NCI-H2196 treated with DMSO at 0.1 percent for 48 hours (cell line): ENCODE results near the gene CNIH3.

Source experiments
- DNase-seq: peaks from one replicate; lab custom pipeline; 2025; ENCODE audit not compliant: unreplicated experiment; lab: John Stamatoyannopoulos, UW

The CNIH3 gene

GRCh38 chr1:224613486-224613885 is 2.6 kb upstream of the CNIH3 start:
- DNase-seq = no peak

GRCh38 chr1:224616756-224617409 is 766 bp downstream of the CNIH3 start:
- DNase-seq = no peak

GRCh38 chr1:224617410-224618355 is 1.6 kb downstream of the CNIH3 start:
- no peak for DNase-seq

GRCh38 chr1:224619209-224619608 is 3.1 kb downstream of the CNIH3 start:
- no peak for DNase-seq

GRCh38 chr1:224620105-224620504 is 4.0 kb downstream of the CNIH3 start:
- DNase-seq = no peak

- DNase-seq = no peak
Observed at GRCh38 chr1:224621813-224622682, 5.9 kb downstream of the CNIH3 start.

- no peak for DNase-seq
Observed at GRCh38 chr1:224622831-224623230, 6.7 kb downstream of the CNIH3 start.

- no peak for DNase-seq
Observed at GRCh38 chr1:224623310-224623714, 7.2 kb downstream of the CNIH3 start.

- DNase-seq = peak; percentile 69
Observed at GRCh38 chr1:224623743-224624333, 7.7 kb downstream of the CNIH3 start.

GRCh38 chr1:224624432-224624831 is 8.3 kb downstream of the CNIH3 start:
- no peak for DNase-seq

GRCh38 chr1:224626042-224626441 is 9.9 kb downstream of the CNIH3 start:
- no peak for DNase-seq

- no peak for DNase-seq
Observed at GRCh38 chr1:224629965-224630364, 13.8 kb downstream of the CNIH3 start.

GRCh38 chr1:224631462-224632115 is 15.5 kb downstream of the CNIH3 start:
- DNase-seq = no peak

- DNase-seq = no peak
Observed at GRCh38 chr1:224632381-224632871, 16.3 kb downstream of the CNIH3 start.

GRCh38 chr1:224632921-224633321 is 16.8 kb downstream of the CNIH3 start:
- DNase-seq = no peak

- no peak for DNase-seq
Observed at GRCh38 chr1:224635356-224635755, 19.2 kb downstream of the CNIH3 start.

GRCh38 chr1:224637515-224637914 is 21.4 kb downstream of the CNIH3 start:
- no peak for DNase-seq

GRCh38 chr1:224637936-224638335 is 21.8 kb downstream of the CNIH3 start:
- DNase-seq = no peak

- no peak for DNase-seq
Observed at GRCh38 chr1:224639426-224639975, 23.4 kb downstream of the CNIH3 start.

- no peak for DNase-seq
Observed at GRCh38 chr1:224640018-224640417, 23.9 kb downstream of the CNIH3 start.
